C4-2B (cell line): ENCODE measurements around the gene SFSWAP.

Source experiments
- ZFX ChIP-seq: fragments of 450-650 bp; IDR thresholded peaks from 2 replicates; pipeline ENCODE4 v1.6.1; 2017
- TF ChIP-seq, protein P1 (sequence below): fragments of 450-650 bp; conservative IDR thresholded peaks from 2 replicates; pipeline ENCODE4 v1.5.1; 2017; ENCODE audit warnings: mild to moderate bottlenecking

DNA sequence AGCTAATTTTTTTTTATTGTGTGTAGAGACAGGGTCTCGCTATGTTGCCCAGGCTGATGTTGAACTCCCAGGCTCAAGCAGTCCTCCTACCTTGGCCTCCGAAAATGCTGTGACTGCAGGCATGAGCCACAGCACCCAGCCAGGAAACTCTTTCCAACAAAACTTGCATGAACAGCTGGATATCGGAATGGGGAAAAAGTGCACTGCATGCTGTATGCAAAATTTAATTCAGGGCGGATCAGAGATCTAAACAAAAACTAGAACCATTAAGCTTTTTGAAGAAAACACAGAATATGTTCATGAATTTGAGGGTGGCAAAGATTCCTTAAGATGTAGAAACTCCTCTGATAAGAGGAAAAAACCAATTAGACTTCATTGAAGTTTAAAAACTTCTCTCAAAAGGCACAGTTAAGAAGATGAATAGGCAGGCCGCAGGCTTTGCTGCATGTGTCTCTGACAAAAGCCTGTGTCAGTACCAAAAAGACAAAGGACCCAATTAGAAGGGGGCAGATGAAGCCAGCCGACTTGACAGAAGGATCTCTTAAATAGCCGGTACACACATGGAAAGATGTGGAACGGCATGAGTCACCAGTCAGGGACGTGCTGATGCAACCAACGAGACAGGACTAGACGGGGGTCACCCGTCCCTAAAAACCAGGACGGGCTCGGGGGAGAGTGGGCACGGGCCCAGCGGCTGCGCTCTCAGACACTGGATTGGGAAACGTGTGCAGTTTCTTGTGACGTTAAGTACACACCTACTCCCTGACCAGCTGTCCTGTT, 82.5 kb downstream of the SFSWAP start:
- TF ChIP-seq, protein P1, sequence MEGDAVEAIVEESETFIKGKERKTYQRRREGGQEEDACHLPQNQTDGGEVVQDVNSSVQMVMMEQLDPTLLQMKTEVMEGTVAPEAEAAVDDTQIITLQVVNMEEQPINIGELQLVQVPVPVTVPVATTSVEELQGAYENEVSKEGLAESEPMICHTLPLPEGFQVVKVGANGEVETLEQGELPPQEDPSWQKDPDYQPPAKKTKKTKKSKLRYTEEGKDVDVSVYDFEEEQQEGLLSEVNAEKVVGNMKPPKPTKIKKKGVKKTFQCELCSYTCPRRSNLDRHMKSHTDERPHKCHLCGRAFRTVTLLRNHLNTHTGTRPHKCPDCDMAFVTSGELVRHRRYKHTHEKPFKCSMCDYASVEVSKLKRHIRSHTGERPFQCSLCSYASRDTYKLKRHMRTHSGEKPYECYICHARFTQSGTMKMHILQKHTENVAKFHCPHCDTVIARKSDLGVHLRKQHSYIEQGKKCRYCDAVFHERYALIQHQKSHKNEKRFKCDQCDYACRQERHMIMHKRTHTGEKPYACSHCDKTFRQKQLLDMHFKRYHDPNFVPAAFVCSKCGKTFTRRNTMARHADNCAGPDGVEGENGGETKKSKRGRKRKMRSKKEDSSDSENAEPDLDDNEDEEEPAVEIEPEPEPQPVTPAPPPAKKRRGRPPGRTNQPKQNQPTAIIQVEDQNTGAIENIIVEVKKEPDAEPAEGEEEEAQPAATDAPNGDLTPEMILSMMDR = no peak
- TF ChIP-seq ZFX = no peak
